Bone marrow (tissue), 2 donors: Measurements from ENCODE around the gene LIPG.
"Not testable (repeated sequence)": the region's sequence is repeated elsewhere in the genome, so short reads cannot be mapped to it uniquely, and the experiment has no call there.

Experiments
- DNase-seq, 2 donors: peaks; one replicate each; lab custom pipeline; 2025; lab: John Stamatoyannopoulos, UW

LIPG gene

GRCh38 chr18:49573835-49574234 is 12.0 kb downstream of the LIPG start:
- DNase-seq, result no peak

GRCh38 chr18:49579041-49579440 is 17.2 kb downstream of the LIPG start:
- not testable (repeated sequence) for DNase-seq

- DNase-seq, result not testable (repeated sequence)
Observed at GRCh38 chr18:49579583-49579982, 17.7 kb downstream of the LIPG start.

- DNase-seq, result no peak
Observed at GRCh38 chr18:49580279-49580678, 18.4 kb downstream of the LIPG start.

- DNase-seq, result no peak
Observed at GRCh38 chr18:49581371-49581770, 19.5 kb downstream of the LIPG start.

GRCh38 chr18:49582579-49582978 is 20.7 kb downstream of the LIPG start:
- DNase-seq, result no peak

GRCh38 chr18:49584394-49584793 is 22.5 kb downstream of the LIPG start:
- DNase-seq, result no peak

- DNase-seq, result not testable (repeated sequence)
Observed at GRCh38 chr18:49584951-49585350, 23.1 kb downstream of the LIPG start.

GRCh38 chr18:49585781-49586663 is 24.2 kb downstream of the LIPG start:
- DNase-seq, result no peak

- no peak for DNase-seq
Observed at GRCh38 chr18:49588171-49588570, 26.3 kb downstream of the LIPG start.

GRCh38 chr18:49588971-49589370 is 27.1 kb downstream of the LIPG start:
- DNase-seq, result no peak

- no peak for DNase-seq
Observed at GRCh38 chr18:49590608-49591007, 28.8 kb downstream of the LIPG start.

GRCh38 chr18:49591271-49591670 is 29.4 kb downstream of the LIPG start:
- DNase-seq, result no peak

- no peak for DNase-seq
Observed at GRCh38 chr18:49591775-49592174, 29.9 kb downstream of the LIPG start.

- DNase-seq, result no peak
Observed at GRCh38 chr18:49596687-49597086, 34.8 kb downstream of the LIPG start.

- no peak for DNase-seq
Observed at GRCh38 chr18:49597157-49597931, 35.5 kb downstream of the LIPG start.

- no peak for DNase-seq
Observed at GRCh38 chr18:49601211-49601610, 39.4 kb downstream of the LIPG start.

GRCh38 chr18:49608366-49609255 is 46.8 kb downstream of the LIPG start:
- DNase-seq, result no peak

- no peak for DNase-seq
Observed at GRCh38 chr18:49609256-49610021, 47.6 kb downstream of the LIPG start.

- no peak for DNase-seq
Observed at GRCh38 chr18:49610022-49610445, 48.2 kb downstream of the LIPG start.

GRCh38 chr18:49611316-49611715 is 49.5 kb downstream of the LIPG start:
- no peak for DNase-seq
